Astrocyte of the spinal cord (primary cell): ENCODE results near the gene NKD2.

Experiments
- DNase-seq: peaks from one replicate; pipeline ENCODE4 v3.0.0; 2011; ENCODE audit warnings: low read depth, low spot score
- H3K4me3 ChIP-seq: 2 replicates; pipeline ENCODE4 v1.5.1; 2011; ENCODE audit warnings: low read depth, mild to moderate bottlenecking, low read length, moderate library complexity
- in situ Hi-C: cut with HindIII; loops from 2 replicates; pipeline ENCODE4 v1.10.0; 2017; ENCODE audit warnings: low sequenced_read_pairs
- TF ChIP-seq, protein P1 (sequence below): IDR thresholded peaks from 2 replicates; pipeline ENCODE4 v1.5.1; 2012; ENCODE audit warnings: low read depth, mild to moderate bottlenecking, low read length, inconsistent platforms

NKD2 gene

DNA sequence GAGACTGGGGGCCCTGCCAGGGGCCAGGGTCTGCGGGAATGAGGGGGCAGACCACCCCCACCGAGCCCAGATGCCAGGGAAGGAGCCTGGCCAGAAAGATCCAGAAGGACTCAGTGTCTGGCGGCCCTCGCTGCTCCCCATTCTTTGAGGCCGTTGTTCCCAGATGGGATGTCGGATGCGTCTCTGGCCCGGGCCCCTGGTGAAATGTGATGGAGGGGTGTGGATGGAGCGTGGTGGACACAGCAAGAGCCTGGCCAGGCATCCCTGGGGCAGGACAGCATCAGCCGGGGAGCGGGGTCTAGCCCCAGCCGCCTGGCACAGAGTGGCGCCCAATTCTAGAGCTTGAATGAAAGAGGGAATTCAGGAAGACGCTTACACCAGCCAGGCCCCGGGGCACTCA is 46.2 kb upstream of the NKD2 start:
- H3K4me3 ChIP-seq, result no peak overlapping the region
- in situ Hi-C loops, result no loop called here
- TF ChIP-seq, protein P1, sequence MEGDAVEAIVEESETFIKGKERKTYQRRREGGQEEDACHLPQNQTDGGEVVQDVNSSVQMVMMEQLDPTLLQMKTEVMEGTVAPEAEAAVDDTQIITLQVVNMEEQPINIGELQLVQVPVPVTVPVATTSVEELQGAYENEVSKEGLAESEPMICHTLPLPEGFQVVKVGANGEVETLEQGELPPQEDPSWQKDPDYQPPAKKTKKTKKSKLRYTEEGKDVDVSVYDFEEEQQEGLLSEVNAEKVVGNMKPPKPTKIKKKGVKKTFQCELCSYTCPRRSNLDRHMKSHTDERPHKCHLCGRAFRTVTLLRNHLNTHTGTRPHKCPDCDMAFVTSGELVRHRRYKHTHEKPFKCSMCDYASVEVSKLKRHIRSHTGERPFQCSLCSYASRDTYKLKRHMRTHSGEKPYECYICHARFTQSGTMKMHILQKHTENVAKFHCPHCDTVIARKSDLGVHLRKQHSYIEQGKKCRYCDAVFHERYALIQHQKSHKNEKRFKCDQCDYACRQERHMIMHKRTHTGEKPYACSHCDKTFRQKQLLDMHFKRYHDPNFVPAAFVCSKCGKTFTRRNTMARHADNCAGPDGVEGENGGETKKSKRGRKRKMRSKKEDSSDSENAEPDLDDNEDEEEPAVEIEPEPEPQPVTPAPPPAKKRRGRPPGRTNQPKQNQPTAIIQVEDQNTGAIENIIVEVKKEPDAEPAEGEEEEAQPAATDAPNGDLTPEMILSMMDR, result no peak
- DNase-seq, result no peak

DNA sequence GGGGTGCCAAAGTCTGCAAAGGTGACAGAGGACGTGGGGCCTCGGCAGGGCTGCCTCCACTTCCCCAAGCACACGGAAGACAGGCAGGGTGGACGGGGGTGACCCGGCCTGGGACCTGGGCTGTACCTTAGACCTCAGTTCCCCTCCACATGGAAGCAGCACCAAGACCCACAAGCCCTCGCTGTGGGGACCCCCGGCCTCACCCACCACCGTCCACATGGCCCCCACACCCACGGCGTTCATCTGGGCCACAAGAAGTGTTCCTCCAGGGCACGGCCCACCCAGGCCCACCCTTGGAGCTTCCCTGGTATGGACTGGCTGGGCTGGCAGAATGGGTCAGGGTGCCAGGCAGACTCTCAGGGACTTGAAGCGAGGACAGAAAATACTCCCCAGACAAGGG is 45.8 kb upstream of the NKD2 start:
- TF ChIP-seq, protein P1, result no peak
- no peak for DNase-seq
- in situ Hi-C loops, result no loop called here
- no peak overlapping the region for H3K4me3 ChIP-seq

DNA sequence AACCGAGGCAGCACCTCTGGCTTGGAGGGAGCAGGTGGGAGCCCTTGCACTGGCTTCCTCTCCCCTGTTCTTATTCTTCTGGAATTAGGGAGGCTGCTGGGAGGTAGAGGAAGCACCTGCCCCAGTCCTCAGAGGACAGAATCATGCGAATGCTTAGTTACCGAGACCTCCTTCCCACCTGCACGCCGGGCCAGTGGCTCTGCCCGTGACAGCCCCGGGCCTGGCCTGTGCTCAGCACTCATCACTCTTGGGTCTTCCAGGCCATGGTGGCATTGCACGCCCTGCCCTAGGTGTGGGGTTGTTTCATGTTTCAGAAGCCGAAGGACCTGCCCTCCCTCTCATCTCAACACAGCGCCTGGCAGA is 45.3 kb upstream of the NKD2 start:
- no peak overlapping the region for H3K4me3 ChIP-seq
- in situ Hi-C loops, result no loop called here
- TF ChIP-seq, protein P1, result no peak
- no peak for DNase-seq

DNA sequence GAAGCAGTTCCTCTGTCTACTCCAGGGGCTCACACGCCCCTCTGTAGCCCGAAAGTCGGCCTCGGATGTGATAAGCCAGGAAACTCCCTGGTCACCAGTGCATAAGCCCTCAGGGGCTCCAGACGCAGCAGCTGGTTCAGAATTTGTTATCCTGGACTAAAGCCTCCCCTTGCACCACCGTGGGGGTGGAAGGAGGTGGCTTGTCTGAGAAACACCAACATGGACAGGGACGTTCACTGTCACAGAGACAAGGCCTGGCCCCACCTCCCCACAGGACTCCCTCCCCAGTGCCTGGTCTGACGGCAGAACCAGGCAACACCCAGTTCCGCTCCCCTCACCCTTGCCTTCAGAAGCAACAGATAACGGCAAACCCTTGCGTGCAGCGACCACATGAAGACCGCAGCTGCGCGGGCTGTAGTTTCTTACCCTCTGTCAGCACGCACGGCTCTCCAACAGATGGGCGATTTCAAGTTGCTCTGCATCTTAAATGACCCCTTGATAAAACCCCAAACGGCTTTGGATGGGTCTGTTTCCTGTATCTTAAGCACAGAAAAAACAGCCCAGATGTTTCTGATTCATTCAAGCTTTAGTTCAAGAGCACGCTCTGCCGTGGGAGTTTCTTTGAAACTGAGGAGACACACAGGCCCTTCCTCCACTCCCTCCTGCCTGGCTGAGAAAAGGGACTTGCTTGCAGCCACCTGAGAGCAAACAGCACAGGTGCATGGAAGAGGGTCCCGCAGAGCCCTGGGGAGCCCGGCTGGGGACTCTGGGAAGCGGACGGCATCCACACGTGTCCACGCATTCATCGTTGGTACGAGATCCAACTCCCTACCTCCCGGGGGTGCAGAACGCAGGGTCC is 44.7 kb upstream of the NKD2 start:
- H3K4me3 ChIP-seq, result no peak overlapping the region
- no peak for DNase-seq
- TF ChIP-seq, protein P1, result no peak
- in situ Hi-C loops, result no loop called here

DNA sequence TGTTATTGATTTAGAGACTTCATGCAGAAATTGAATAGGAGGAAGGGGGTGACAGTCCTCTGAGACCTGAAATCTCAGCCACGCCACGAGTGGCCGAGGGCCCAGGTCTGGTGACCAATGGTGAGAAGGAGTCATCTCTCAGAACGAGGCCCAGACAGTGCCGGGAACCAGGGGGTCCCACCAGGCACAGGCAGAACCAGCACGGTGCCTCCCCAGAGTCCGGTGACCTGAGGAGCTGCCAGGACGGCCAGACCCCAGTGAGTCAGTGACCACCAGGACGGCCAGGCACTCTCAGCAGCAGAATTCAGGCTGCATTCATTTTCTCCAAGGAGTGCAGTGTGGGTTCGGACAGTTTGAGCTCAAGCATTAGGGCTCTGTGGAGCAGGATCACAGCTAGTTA is 43.8 kb upstream of the NKD2 start:
- DNase-seq, result no peak
- TF ChIP-seq, protein P1, result no peak
- in situ Hi-C loops, result no loop called here
- no peak overlapping the region for H3K4me3 ChIP-seq

DNA sequence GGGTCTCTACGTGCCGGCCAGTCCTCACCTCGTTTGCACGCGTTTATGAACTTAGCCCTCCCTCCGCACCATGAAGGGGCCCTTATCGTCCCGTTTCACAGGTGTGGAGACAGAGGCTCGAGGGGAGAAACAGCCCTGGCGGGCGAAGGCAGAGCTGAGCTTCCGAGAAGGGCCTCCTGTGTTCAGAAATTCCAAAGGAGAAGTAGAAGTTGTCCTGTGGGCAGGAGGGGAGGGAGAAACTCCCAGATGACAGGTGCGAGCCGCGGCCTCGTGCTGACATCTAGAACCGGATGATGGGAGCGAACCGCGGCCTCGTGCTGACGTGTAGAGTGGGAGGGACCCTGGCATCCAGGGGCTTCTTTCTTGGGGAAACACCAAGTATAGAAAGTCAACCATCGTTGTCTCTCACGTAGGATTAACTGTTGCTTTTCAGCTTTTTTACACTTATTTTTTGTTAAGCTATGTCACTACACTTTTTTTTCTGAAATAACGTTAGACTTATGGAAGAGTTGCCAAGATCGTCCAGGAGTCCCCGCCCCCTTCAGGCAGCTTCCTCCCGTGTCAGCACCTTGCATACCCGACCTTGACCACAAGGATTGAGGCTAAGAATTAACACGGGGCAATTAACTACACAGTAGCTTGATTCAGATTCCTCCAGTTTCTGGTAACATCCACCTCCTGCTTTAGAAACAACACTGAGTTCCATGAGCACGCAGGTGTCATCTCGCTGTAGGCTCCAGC is 42.8 kb upstream of the NKD2 start:
- H3K4me3 ChIP-seq, result no peak overlapping the region
- in situ Hi-C loops, result no loop called here
- no peak for DNase-seq
- TF ChIP-seq, protein P1, result no peak
